ENCODE measurements around the gene OPCML. TPM values are rescaled to one million over a fixed set of nuclear protein-coding genes. Genes with fewer than 3 reads are reported as not detected.

OPCML gene
- total RNA-seq, 1 experiment from 2014 or later = 0.13 TPM

GRCh38 chr11:133064961-133065360 lies 467.3 kb downstream of the OPCML start:
- Histone ChIP-seq H3K36me3 (ENCODE audit: insufficient read depth, low read length, poor library complexity, severe bottlenecking) (no peaks in the 10 kb centered on the region), H3K27ac (ENCODE audit: low read depth, low read length, poor library complexity, severe bottlenecking) (no peak overlapping the region), H3K9me3 (ENCODE audit: low read depth, low read length, poor library complexity, severe bottlenecking) (no peaks in the 10 kb centered on the region), H3K4me3 (ENCODE audit: low read depth, low read length, poor library complexity, severe bottlenecking) (no peak overlapping the region), H3K27me3 (replicated peaks; ENCODE audit: insufficient read depth, low read depth, low read length, poor library complexity) (no peaks in the 10 kb centered on the region), H3K4me1 (ENCODE audit: insufficient read depth, low read length, poor library complexity, severe bottlenecking) (no peaks in the 10 kb centered on the region)
- DNase-seq (ENCODE audit: low spot score) = no peak
- TF ChIP-seq CTCF (conservative IDR thresholded peaks at IDR 0.05; ENCODE audit: low read depth, low read length) = no peak
- no peak for TF ChIP-seq EZH2 (IDR thresholded peaks at IDR 0.05; ENCODE audit: borderline replicate concordance, low read depth, low read length, poor library complexity, severe bottlenecking)
- intact Hi-C loops (cut with micrococcal nuclease; ENCODE audit: unreplicated experiment) = no loop called here
- ChIA-PET POLR2A (ENCODE audit: low non-redundant PET) (no interaction called here), CTCF (no interaction called here)
- BruUV-seq (replicated peaks) = no TSS peak

DNA sequence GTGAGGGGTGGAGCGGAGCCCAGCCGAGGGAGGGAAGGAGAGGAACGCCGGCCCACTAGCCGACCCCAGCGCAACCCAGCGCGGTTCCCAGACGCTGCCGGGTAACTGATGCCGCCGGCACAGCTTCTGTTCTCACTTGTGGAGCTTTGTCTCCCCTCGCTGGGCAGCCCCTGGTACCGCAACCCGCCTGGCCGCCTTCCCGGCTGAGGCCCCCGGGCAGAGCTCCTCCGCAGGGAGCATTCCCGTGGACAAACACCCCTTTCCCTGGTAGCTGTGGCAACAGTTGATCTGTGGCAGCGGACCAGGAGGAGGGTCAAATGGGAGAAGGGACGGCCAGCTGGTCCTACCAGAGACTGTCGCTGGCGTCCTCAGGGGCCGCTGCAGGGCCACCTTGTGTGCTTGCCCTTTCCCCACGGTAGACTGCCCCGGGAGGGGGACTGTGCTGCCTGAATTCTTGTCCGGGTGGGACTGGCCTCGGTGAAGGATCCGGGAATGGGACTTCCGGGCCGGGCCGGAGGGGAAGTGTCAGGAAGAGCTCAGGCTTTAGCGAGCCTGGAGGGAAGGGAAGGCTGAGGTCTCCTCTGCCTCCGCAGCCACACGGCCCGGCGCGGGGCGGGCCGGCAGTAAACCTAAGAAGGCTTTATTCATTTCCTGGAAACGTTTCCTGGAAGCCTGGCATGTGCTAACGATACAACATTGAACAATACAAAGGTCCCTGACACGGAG lies 468.0 kb downstream of the OPCML start:
- intact Hi-C loops (cut with micrococcal nuclease; ENCODE audit: unreplicated experiment) = no loop called here
- Histone ChIP-seq H3K27me3 (replicated peaks; ENCODE audit: insufficient read depth, low read depth, low read length, poor library complexity) (no peaks in the 10 kb centered on the region), H3K36me3 (ENCODE audit: insufficient read depth, low read length, poor library complexity, severe bottlenecking) (no peaks in the 10 kb centered on the region), H3K4me1 (ENCODE audit: insufficient read depth, low read length, poor library complexity, severe bottlenecking) (no peaks in the 10 kb centered on the region), H3K4me3 (ENCODE audit: low read depth, low read length, poor library complexity, severe bottlenecking) (peak overlapping the region; percentile 21), H3K9me3 (ENCODE audit: low read depth, low read length, poor library complexity, severe bottlenecking) (no peaks in the 10 kb centered on the region), H3K27ac (ENCODE audit: low read depth, low read length, poor library complexity, severe bottlenecking) (no peak overlapping the region)
- POLR2A ChIA-PET (ENCODE audit: low non-redundant PET) = no interaction called here
- CTCF ChIA-PET = interaction anchor here (0.5 to 0.8 kb wide), 2 partner anchors 123 to 1370 kb away, joined by 3 to 4 read pairs; no protein-coding TSS in a partner anchor
- BruUV-seq (replicated peaks) = no TSS peak
- TF ChIP-seq CTCF (conservative IDR thresholded peaks at IDR 0.05; ENCODE audit: low read depth, low read length) = peak; percentile 82
- TF ChIP-seq EZH2 (IDR thresholded peaks at IDR 0.05; ENCODE audit: borderline replicate concordance, low read depth, low read length, poor library complexity, severe bottlenecking) = no peak
- DNase-seq (ENCODE audit: low spot score) = peak; percentile 85

GRCh38 chr11:133058501-133058900 lies 473.8 kb downstream of the OPCML start:
- DNase-seq (ENCODE audit: low spot score) = no peak
- no TSS peak for BruUV-seq (replicated peaks)
- ChIA-PET CTCF (no interaction called here), POLR2A (ENCODE audit: low non-redundant PET) (no interaction called here)
- no peak overlapping the region for H3K4me3 ChIP-seq (ENCODE audit: low read depth, low read length, poor library complexity, severe bottlenecking)
- H3K36me3 ChIP-seq (ENCODE audit: insufficient read depth, low read length, poor library complexity, severe bottlenecking) = no peaks in the 10 kb centered on the region
- no peaks in the 10 kb centered on the region for H3K4me1 ChIP-seq (ENCODE audit: insufficient read depth, low read length, poor library complexity, severe bottlenecking)
- intact Hi-C loops (cut with micrococcal nuclease; ENCODE audit: unreplicated experiment) = no loop called here
- H3K9me3 ChIP-seq (ENCODE audit: low read depth, low read length, poor library complexity, severe bottlenecking) = no peaks in the 10 kb centered on the region
- H3K27ac ChIP-seq (ENCODE audit: low read depth, low read length, poor library complexity, severe bottlenecking) = no peak overlapping the region
- no peaks in the 10 kb centered on the region for H3K27me3 ChIP-seq (replicated peaks; ENCODE audit: insufficient read depth, low read depth, low read length, poor library complexity)
- TF ChIP-seq EZH2 (IDR thresholded peaks at IDR 0.05; ENCODE audit: borderline replicate concordance, low read depth, low read length, poor library complexity, severe bottlenecking) (no peak), CTCF (conservative IDR thresholded peaks at IDR 0.05; ENCODE audit: low read depth, low read length) (no peak)

Measured in A673 (cell line).